Progenitor cell of endocrine pancreas (in vitro differentiated cells): Measurements from ENCODE around the gene NAPEPLD. TPM values are rescaled to one million over a fixed set of nuclear protein-coding genes. Genes with fewer than 3 reads are reported as not detected.
A peak's percentile ranks its signal among the peaks of the same experiment; 100 is the strongest.

Source experiments
- DNase-seq: peaks from one replicate; pipeline ENCODE4 v3.0.0; 2021; ENCODE audit warnings: low spot score; ENCODE audit not compliant: unreplicated experiment
- H3K27ac Mint-ChIP-seq: 2 replicates; pipeline ENCODE4 v1.8.0; 2021; ENCODE audit warnings: mild to moderate bottlenecking, moderate library complexity, mixed read lengths
- H3K27me3 Mint-ChIP-seq: 2 replicates; pipeline ENCODE4 v1.8.0; 2021; ENCODE audit warnings: mixed read lengths
- H3K36me3 Mint-ChIP-seq: 2 replicates; pipeline ENCODE4 v1.8.0; 2022; ENCODE audit warnings: mixed read lengths; ENCODE audit not compliant: insufficient read depth
- H3K4me1 Mint-ChIP-seq: 2 replicates; pipeline ENCODE4 v1.8.0; 2021; ENCODE audit warnings: low read depth, mixed read lengths
- H3K4me3 Mint-ChIP-seq: 2 replicates; pipeline ENCODE4 v1.8.0; 2021; ENCODE audit warnings: low read depth, mild to moderate bottlenecking, moderate library complexity, mixed read lengths
- H3K9me3 Mint-ChIP-seq: 2 replicates; pipeline ENCODE4 v1.8.0; 2021; ENCODE audit warnings: low read depth, mixed read lengths
- total RNA-seq: library from RNA; stranded (reverse); gene quantifications from 2 replicates; pipeline ENCODE4 v1.2.1, GENCODE V29; 2021
- TF ChIP-seq, protein P1 (sequence below): fragments of 200-600 bp; sonication (generic); IDR thresholded peaks from one replicate; pipeline ENCODE4 v1.5.0; 2021; ENCODE audit warnings: antibody characterized with exemption, mild to moderate bottlenecking; ENCODE audit not compliant: unreplicated experiment

Gene NAPEPLD
- total RNA-seq, 1 donor from 2014 or later: 17.4 TPM

DNA sequence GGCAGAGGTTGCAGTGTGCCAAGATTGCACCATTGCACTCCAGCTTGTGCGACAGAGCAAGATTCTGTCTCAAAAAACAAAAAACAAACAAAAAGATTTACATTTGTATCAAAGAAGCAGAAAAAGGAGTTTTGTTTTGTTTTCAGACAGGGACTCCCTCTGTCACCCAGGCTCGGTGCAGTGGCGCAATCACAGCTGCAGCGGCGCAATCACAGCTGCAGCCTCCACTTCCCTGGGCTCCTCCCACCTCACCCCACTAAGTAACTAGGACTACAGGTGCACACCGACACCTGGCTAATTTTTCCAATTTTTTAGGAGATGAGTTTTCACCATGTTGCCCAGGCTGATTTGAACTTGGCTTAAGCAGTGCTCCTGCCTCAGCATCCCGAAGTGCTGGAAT, 72.1 kb downstream of the NAPEPLD start:
- TF ChIP-seq, protein P1, sequence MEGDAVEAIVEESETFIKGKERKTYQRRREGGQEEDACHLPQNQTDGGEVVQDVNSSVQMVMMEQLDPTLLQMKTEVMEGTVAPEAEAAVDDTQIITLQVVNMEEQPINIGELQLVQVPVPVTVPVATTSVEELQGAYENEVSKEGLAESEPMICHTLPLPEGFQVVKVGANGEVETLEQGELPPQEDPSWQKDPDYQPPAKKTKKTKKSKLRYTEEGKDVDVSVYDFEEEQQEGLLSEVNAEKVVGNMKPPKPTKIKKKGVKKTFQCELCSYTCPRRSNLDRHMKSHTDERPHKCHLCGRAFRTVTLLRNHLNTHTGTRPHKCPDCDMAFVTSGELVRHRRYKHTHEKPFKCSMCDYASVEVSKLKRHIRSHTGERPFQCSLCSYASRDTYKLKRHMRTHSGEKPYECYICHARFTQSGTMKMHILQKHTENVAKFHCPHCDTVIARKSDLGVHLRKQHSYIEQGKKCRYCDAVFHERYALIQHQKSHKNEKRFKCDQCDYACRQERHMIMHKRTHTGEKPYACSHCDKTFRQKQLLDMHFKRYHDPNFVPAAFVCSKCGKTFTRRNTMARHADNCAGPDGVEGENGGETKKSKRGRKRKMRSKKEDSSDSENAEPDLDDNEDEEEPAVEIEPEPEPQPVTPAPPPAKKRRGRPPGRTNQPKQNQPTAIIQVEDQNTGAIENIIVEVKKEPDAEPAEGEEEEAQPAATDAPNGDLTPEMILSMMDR: no peak
- Mint-ChIP-seq H3K27me3 (no peaks in the 10 kb centered on the region), H3K4me1 (peaks cover 15% of the 10 kb centered on the region), H3K27ac (no peak overlapping the region), H3K36me3 (peaks cover 7% of the 10 kb centered on the region), H3K4me3 (no peak overlapping the region), H3K9me3 (no peaks in the 10 kb centered on the region)
- DNase-seq: no peak

DNA sequence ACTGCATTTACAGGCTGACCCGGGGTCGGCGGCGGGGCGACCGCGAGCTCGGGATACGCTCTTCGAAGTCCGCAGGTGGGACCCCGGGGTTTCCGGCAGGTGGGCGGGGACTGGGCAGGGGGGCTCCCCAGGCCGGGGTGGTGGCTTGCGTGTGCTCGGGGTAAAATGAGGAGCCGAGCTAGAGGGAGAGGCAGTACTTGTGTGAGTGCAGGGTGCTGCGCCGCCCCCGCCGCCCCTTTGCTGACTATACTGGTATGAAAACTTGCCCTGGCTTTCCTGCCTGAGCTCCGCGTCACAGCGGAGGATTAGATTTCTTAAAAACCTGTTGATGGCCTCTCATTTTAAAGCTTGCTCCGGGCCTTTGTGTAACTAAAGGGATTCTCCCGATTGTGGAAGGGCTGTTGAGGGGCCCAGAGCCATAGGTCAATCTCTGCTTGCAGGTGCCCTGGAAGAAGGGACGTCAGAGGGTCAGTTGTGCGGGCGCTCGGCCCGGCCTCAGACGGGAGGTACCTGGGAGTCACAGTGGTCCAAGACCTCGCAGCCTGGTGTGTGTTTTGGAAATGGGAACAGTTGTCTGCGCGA, 73.5 kb downstream of the NAPEPLD start:
- Mint-ChIP-seq H3K9me3 (no peaks in the 10 kb centered on the region), H3K27ac (peak overlapping the region; percentile 98), H3K4me1 (peaks cover 15% of the 10 kb centered on the region), H3K27me3 (no peaks in the 10 kb centered on the region), H3K36me3 (peaks cover 9% of the 10 kb centered on the region), H3K4me3 (peak overlapping the region; percentile 97)
- TF ChIP-seq, protein P1: no peak
- DNase-seq: peak; percentile 67

DNA sequence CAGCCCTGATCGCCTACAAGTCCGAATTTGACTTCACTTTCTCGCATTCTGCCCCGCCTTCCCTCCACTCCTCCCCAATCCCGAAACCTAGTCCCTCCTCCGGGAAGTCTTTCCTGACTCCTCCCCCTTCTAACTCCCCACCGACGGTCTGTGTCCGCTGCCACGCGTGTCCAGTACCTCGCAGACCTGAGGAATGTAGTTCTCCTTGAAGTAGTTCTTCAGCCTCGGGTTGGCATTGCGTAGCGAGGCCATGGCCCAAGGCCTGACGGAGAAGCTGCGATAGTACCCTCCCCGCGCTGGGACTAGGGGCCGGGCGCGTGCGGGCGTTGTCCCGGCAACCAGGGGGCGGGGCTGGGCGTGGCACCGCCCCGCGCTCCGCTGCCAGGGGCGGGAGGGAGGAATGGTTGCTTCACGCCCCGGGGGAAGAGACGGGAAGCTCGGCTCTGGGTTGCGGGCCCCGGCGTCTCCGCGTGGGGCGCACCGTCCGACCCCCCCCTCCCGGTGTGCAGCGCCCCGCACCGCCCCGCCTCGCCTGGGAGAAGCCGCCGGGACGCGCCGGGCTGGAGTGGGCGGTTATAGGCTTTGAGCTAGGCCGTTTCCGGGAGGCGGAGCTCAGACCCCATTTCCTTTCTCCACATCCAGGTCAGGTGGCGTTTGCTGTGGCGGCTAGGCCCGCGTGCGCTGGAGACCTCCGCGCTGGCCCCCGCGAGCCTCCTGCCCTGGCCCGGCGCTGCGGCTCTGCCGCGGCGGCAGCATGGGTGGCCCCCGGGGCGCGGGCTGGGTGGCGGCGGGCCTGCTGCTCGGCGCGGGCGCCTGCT, 74.2 kb downstream of the NAPEPLD start, which contains the start of the genes ARMC10 and FBXL13:
ARMC10 (plus strand) TSS at position 622 of the 818 bp plus-strand sequence; CDS start at position 755, 133 bp downstream.
FBXL13 (minus strand) TSS at position 278 of the 818 bp plus-strand sequence.
- peak within 1 kb of the TSS; percentile 97 for H3K4me3 Mint-ChIP-seq
- TF ChIP-seq, protein P1: peak; percentile 44
- peaks cover 15% of the 10 kb centered on the region for H3K4me1 Mint-ChIP-seq
- peak; percentile 82 for DNase-seq
- H3K27ac Mint-ChIP-seq: peak within 1 kb of the TSS; percentile 98
- no peaks in the 10 kb centered on the region for H3K27me3 Mint-ChIP-seq
- peaks cover 7% of the 10 kb centered on the region for H3K36me3 Mint-ChIP-seq
- no peaks in the 10 kb centered on the region for H3K9me3 Mint-ChIP-seq

DNA sequence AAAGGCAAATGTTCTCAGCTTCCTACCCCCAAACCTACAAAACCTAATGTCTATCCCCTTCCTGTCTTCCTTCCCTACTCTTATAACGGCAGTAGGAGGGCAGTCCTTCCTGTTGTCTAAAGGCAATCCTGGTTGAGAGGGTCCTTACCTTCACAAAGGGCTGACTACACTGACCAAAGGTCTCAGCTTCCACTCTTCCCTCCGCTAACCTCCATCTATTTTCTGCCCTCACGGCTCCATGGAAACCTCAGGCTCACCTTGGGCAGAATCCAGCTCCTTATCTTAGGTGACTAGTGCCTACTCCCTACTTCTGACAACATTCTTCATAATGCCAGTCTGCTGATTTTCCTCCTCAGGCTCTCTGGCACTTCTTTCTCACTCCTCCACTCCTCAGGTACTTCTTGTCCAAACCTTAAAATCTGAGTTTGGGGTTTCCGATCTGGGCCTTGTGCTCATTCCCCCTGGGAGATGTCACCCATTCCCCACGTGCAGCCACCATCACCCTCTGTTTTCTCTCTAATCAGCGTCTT, 74.8 kb downstream of the NAPEPLD start:
- TF ChIP-seq, protein P1: no peak
- Mint-ChIP-seq H3K4me1 (peaks cover 15% of the 10 kb centered on the region), H3K4me3 (peak overlapping the region; percentile 86), H3K27me3 (no peaks in the 10 kb centered on the region), H3K9me3 (no peaks in the 10 kb centered on the region), H3K36me3 (peaks cover 10% of the 10 kb centered on the region), H3K27ac (peak overlapping the region; percentile 97)
- DNase-seq: no peak

DNA sequence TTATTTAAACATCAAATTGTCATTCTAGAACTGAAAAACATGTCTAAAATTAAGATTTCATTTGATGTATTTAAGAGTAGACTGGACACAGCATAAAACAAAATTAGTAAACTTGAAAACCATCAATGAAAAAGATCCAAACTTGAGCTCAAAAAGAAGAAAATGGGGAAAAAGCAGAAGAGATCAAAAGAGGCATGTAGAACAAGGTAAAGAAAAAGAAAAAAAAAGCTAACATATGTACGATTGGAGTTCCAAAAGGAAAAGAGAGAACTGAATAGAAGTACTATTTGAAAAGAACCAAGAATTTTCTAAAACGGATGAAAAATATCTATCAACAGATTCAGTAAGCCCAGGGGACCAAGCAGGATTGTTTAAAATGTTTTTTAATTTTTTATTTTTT, 77.9 kb downstream of the NAPEPLD start:
- no peaks in the 10 kb centered on the region for H3K27me3 Mint-ChIP-seq
- no peak overlapping the region for H3K27ac Mint-ChIP-seq
- peaks cover 20% of the 10 kb centered on the region for H3K36me3 Mint-ChIP-seq
- peaks cover 15% of the 10 kb centered on the region for H3K4me1 Mint-ChIP-seq
- TF ChIP-seq, protein P1: no peak
- DNase-seq: no peak
- no peak overlapping the region for H3K4me3 Mint-ChIP-seq
- peaks cover 10% of the 10 kb centered on the region for H3K9me3 Mint-ChIP-seq
